GM18502 (cell line): Measurements from ENCODE around the gene DGKE.

Source experiments
- ATAC-seq: cut with Tn5 transposase; IDR thresholded peaks from one replicate; pipeline ENCODE4 v1.9.1; 2021; ENCODE audit warnings: mild to moderate bottlenecking; ENCODE audit not compliant: unreplicated experiment, poor library complexity

DGKE gene

DNA sequence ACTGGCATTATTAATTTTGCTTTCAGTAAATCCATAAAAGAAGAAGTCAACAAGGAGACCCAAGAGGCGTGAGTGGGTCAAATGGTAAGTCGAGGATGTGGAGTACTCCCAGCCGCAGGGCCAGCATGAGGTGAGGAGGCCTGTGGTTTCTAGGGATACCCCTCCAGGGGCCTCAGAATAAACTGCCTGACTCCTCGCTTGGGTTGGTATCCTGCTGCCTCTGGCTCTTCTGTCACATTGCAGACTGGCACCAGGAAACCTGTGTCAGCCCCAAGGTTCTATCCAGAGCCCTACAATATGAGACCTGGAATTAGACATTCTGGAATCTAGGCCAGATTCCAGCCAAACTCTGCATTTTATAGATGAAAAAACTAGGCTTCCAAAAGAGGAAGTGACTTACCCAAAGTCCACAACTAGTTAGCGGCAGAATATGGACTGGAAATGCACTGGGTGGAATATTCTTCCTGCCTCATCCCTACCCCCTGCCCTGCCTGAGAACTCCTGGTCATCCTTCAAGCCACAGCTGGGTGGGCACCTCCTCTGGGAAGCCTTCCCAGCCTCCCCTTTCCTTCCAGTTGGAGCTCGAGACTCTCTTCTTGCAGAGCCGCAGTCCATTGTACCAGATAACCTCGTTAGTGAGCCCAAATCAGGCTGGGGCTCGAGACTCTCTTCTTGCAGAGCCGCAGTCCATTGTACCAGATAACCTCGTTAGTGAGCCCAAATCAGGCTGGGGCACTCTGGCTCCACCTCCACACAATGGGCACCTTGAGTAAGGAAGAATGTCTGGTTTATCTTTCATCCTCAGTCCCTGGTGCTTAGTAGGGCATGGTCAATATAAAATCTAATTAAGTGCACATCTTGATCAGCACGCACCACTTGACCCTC lies 22.8 kb upstream of the DGKE start:
- ATAC-seq = no peak

DNA sequence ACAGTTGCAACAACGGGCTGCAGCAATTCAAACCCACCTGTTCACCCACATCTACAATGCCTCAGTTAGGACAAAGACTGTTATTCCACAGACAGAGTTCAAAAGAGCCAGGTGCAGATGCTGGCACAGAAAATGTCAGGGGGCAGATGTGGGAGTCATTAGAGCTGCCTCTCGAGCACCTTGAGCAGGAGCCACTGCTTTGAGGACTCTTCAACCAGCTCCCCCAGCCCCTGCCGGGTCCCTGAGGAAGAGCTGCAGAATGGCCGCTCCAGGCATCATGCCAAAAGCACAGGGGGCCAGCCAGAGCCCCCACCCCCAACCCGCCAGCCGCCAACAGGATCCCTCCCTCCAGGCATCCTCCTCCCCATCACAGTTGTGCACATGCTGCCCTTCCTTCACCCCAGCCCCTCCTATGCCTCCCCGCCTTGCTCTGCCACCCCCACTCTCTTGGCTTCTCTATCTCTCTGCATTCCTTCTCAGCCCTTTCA lies 21.0 kb upstream of the DGKE start:
- no peak for ATAC-seq

DNA sequence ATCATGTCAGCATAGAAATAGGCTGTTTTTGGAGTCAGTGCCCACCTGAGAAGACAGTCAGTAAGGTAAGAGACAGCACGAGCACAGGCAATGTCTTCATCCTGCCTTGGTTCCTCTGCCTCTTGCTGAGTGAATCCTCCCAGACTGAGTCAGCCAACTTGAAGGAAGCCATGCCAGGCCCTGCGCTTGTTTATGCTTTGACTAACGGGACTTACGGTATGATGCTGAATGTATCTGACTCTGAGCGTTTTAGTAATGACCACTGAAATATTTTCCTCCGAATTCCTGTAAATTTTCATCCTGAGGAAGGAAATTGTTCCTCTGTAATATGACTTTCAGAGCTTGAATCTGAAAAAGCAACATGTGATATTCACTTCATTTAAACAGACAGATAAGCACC lies 18.2 kb upstream of the DGKE start:
- no peak for ATAC-seq

DNA sequence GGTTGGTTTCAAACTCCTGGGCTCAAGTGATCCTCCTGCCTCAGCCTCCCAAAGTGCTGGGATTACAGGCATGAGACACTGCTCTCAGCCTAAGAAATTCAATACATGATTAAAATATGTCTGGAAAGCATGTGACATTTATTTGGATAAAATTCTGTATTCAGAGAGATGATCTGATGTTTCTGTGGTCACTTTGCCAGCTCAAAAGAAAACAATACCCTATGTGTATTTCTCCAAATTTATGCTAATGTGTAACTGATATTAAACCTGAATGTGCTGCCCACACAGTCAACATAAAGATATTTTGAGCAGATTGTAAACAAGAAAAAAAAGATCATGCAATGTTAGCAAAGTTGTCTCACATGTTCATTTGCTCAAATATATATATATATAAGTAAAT lies 16.9 kb upstream of the DGKE start:
- ATAC-seq = no peak

DNA sequence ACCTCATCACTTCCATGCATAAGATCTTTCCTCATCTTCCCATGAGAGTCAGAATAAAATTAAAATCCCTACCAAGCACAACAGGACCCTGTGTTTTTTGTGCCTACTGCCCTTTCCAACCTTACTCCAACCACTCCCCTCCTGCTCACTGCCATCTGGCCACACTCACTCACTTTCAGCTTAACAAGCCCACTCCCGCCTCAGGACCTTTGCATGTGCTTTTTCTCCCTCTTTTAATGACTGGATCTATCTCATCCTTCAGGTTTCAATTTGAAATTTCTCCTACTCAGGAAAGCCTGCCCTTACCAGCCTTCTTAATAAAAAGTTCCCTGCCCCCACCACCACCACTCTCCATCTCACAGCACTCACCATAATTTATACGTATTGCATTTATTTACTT lies 14.9 kb upstream of the DGKE start:
- no peak for ATAC-seq

DNA sequence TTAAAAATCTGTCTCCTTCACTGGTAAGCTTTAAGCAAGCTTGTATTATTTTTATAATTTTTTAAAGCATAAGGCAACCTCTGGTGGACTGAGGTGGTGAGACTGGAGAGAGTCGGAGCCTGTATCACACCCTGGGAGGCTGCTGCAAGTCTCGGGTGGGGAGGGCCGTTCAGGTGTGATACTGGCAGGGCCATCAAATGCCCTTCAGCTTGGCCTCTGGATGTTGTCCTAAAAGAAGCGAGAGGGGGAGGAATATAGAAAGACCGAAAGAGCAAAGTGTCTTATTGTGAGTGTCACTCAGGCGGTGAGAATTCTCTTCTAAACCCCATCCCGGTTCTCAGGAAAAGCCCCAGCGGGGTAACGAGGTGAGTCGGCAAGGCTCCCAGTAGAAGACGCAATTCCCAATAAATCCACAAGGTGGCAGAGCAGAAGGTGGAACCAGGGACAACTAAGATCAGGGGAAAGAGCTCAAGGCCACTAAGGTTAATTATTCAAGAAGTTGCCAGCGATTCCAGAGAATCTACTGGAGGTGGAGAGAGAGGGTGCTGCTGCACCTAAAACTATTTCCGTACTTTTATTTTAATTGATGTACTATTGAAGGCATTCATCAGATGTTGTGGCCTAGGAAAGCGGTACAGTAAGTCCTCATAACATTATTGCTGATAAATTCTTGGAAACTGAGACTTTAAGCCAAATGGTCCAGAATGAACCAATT lies 14.4 kb upstream of the DGKE start:
- peak; percentile 86 for ATAC-seq

DNA sequence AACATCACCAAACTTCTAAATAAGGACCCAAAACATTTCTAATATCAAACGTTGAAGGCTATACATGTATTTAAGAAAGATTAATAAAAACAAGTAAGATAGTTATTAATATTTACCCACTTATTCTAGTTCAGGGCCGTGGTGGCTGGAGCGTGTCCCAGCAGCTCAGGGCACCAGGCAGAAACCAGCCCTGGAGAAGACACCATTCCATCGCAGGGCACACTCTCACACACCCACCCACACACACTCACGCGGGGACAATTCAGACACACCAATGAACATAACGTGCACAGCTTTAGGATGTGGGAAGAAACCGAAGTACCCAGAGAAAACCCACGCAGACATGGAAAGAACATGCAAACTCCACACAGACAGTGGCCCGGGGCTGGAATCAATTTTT lies 13.7 kb upstream of the DGKE start:
- no peak for ATAC-seq

DNA sequence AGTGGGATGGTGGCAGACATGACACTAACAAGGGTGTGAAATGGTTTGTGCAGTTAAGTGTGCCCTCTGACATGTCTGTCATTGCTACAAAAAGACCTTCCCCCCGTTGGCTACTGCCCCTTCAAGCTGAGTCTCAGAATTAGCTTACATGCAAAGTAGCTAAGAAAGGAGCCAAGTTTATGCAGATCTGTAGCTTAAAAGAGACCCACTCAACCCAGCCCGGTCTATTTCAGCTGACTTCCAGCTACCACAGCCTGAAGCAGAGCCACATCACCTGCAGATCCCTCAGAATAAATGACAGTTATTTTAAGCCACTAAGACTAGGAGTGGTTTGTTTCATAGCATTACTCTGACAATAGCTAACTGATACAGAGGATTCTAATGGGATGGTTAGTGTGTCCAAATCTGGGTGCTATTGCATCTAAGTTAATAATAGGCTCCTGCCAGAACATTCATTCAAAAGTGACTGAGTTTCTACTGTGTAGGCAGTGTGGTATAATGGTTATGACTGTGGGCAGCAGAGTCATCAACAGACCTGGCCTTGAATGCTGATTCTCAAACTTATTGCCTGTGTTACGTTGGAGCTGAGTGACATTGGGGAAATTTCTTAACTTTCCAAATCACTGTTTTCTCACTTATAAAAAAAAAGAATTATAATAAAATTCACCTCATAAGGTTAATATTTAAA lies 12.0 kb upstream of the DGKE start:
- no peak for ATAC-seq

DNA sequence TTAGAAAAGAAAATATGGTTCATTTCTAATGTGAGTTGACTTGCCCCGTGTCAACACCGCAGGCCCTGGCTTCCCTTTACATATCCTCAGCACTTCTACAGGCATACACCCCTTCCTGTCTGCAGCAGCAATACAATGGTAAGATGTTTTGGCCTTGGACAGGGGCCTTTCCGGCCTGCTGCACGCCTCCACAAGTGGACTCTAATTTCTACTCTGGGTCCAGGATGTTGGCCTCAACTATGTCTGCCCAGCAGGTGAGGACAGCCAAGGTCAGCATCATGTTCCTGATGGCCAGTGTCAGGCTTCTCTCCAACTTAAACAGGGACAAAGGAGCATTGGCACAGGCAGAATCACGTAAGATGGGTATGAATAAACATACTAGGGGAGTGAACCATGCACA lies 11.2 kb upstream of the DGKE start:
- ATAC-seq = no peak

DNA sequence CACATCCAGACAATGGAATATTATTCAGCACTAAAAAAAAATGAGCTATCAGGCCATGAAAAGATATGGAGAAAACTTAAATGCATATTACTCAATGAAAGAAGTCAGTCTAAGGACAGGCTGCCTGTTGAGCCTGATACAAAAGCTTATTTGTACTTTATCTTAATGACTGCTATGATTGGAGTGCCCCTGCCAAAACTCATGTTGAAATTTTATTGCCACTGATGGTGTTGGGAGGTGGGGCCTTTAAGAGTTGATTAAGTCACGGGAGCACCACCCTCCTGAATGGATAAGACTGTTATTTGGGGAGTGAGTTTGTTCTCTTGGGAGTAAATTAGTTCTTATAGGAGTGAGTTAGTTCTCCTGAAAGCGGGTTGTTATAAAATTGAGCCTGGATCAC lies 10.1 kb upstream of the DGKE start:
- no peak for ATAC-seq

DNA sequence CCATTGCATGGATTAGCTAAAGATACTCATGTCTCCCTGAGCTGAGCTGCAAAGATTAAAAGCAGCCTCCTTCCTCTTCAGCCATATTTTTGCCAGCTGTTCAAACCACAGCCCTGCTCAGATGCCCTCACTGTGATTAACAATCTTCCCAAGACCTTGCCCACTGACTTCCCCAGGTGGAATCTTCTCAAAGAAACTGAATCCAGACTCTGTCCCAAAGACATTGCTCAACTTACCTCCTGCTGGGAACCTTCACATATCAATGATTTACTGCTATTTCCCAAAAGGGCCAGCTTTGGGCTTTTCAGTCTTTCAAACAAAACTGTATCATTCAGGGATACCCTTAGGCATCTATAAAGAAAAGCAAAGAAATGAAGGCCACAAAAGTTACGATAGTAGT lies 9.4 kb upstream of the DGKE start:
- no peak for ATAC-seq

DNA sequence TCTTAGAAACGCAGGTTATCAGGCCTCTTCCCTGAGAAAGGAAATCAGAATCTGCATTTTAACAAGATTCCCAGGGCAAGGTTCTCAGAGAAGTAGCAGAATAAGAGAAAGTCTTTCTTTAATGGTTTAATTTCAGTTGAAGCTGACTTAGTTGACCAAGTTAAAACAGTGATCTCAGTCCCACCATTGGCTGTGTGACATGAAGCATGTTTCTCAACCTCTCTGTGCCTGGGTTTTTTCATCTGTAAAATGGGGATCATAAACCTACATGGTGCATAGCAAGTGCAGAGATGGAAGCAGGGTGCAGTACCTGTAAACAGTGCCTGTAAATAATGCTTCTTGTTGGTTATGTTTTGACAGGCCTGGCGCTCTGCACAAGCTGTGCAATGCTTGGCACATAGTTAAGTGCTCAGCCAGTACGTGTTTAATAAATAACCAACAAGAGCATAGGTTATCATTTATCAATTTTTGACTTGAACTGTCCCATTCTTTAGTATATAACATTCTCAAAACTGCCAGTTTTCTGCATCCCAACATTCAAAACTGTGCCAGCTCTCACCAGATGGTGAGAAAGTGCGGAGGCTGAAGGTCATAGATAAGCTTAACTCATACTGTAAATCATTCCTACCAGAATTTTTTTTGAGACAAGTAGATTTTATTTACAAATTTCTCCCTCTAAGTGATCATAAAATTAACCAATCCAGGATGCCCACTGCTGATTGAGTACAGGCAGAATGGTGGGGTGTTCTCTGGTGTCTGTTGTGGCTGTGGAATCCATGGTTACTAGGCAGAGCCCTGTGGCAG lies 7.1 kb upstream of the DGKE start:
- no peak for ATAC-seq

DNA sequence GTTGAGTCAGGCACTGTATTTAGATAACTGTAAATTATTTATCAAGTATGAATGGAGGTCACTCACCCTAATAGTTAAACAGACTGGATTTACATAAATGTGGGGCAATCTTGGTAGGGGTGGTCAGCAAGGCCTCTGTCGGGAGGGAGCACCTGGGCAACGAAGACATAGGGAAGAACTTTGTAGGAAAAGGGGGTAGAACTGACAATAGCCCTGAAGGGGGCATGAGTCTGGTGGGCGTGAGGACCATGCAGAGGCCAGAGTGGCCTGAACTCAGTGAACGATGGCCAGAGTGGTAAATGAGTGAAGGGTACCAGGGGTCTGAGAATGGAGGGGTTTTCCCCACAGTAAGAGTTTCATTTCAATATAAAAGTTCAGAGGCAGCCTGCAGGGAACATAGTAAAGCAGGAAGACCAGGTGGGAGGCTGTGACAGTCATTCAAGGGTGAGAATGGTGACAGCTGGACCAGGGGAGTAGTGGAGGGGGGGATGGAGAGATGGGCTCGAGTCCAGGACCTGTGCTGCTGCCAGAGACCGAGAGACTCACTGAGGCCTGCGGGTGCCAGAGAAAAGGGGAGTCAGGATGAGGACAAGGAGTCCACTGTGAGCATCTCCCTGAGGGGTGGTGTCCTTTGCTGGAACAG lies 3.1 kb upstream of the DGKE start:
- ATAC-seq = no peak

DNA sequence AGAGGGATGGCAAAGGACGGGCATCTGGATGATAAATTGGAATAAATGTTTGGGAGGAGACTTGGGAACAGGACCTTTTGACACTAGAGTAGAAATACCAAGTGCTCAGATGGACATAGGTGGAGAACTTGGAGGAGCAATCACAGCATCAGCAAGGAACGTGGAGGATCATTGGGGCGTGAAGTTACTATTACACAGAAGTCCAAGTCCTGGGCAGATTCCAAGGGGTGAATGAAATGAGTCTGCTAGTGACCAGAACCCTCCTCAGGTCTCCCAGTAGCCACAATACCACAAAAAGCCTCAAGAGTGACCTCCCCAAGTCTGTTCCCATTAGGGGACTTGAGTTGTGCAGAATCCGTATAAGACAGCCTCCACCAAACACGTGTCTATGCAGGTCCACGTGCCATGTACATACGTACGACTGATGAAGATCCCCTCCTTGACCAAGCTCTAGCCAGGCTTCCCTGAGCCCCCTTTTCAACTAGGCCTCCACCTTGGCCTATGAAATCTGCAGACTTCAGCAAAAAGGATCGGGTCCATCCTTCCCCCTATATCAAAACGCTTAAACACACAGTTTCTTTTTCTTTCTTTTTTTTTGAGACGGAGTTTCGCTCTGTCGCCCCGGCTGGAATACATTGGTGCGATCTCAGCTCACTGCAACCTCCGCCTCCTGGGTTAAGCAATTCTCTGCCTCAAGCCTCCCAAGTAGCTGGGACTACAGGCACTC lies 2.4 kb upstream of the DGKE start:
- no peak for ATAC-seq

DNA sequence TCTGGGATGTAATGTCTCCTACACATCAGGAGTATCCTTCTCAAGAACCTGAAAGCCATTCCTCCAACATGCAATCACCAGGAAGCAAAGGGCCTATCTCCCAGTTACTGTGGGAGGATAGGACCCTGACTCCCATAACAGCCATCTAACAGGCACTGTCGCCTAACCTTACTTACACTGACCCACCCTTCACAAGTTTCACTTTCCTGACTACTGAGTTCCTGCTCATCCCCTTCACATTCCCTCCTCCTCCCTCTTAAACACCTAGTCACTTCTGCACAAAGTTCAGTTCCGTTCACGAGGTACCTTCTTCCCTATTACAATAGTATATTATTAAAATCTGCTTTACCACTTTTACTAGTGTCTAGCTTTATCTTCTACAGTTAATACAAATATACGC lies 1.5 kb upstream of the DGKE start:
- no peak for ATAC-seq

DNA sequence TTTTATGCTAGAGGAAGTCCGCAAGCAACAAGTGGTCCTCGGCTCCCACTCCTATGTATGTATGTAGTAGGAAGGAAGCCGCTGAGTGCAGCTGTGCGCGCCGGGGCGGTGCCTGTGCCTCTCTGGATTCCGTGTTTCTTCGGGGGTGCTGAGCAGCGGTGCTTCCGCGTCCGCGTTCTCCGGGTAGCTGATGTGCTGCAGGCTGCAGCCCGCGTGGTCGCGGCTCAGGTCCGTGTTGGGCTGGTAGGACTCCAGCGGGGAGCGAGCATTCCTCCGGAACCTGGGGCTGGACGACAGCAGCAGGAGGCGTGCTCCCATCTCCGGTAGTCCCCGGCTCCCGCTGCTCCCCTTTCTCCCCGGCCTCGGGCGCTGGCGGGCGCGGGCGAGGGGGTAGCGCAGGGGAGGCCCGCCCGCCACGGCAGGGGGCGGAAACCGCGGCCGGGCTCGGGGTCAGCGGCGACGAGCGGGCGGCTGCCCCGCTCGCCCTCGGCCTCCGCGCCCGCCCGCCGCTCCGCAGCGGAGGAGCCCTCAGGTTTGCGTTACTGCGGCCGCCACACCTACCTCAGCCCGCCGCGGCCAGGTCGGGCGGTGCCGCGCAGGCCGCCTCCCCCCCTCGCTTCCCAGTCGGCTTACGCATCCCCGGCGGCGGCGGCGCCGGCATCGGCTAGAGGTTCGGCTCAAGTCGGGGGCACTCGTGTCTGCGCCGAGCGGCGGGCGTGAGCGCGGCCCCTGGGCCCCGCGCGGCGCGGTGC lies 718 bp upstream of the DGKE start:
- peak; percentile 55 for ATAC-seq

DNA sequence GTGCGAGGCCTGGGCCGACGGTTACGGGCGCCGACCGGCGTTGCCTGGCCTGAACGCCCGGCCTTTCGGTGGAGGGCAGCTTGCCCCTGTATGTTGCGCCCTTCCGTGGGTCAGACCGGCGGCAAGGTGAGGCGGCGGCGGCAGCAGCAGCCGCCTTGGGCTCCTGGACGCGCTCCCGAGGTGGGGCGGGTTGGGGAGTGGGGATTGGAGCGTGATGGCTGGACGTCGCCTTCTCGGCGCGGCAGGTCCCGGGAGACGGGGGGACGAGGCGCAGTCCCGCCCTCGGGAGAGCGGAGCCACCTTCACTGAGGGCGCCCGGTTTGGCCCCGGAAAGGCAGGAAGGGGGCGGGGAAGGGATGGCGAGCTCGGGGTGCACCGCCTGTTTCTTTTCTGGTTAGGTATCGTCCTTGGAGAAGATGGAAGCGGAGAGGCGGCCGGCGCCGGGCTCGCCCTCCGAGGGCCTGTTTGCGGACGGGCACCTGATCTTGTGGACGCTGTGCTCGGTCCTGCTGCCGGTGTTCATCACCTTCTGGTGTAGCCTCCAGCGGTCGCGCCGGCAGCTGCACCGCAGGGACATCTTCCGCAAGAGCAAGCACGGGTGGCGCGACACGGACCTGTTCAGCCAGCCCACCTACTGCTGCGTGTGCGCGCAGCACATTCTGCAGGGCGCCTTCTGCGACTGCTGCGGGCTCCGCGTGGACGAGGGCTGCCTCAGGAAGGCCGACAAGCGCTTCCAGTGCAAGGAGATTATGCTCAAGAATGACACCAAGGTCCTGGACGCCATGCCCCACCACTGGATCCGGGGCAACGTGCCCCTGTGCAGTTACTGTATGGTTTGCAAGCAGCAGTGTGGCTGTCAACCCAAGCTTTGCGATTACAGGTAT lies 671 bp downstream of the DGKE start:
- ATAC-seq = peak; percentile 34

DNA sequence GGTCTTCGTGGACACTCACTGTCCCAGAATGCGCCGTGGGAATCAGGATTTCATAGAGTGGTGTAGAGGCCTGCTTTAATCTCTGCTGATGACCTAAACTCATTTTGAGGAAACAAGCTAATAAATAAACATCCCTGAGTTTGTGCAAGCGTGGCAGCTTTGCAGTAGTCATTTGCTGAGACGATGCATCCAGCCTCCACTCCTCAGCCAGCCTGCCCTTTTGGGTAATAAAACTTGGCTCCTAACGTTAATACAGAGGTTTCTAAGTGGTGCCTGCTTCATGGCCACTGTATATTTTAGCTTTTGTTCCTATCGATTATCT lies 1.3 kb downstream of the DGKE start:
- no peak for ATAC-seq
